ENCODE measurements around the gene PPT1.

Gene PPT1

DNA sequence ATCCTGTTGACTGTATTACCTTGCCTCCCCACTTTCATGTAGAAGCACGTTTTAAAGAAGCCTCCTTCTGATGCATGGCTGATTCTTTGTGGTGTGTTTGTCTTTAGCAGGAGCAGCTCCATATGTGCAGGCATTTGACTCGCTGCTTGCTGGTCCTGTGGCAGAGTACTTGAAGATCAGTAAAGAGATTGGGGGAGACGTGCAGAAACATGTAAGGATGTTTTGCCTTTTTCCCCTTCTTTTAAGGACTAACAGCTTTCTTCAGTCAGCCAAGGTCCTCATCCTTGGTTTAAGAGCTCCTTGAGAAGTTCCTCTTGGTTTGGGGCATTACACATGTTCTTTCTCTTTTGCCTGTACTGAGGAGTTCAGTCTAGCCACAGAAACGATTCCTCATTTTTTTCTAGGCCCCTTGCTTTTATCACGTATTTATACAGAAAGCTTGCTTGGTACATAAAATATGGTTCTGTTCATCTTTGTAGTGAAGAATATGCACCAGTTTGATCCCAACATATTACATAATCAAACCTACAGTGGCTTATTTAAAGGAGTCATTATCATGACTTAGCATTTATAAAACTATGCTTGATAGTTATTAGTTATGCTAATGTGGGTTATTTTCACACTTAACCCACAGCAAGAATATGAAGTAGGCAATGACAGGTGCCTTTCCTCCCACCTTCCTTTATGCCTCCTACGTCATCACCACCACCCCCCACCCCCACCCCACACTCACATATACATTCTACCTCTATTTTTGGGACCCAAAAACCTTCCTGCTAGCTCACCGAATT, 36.9 kb downstream of the PPT1 start:
- Histone ChIP-seq H3K9me3 (ENCODE audit: control insufficient read depth, insufficient read depth, low read length) (no peaks in the 10 kb centered on the region), H3K27me3 (ENCODE audit: control insufficient read depth, insufficient read depth, low read length) (no peaks in the 10 kb centered on the region), H3K4me1 (ENCODE audit: control insufficient read depth, insufficient read depth, low read length) (peaks cover 16% of the 10 kb centered on the region), H3K9ac (ENCODE audit: low read depth, low read length) (no peak overlapping the region), H3K4me3 (ENCODE audit: low read depth, low read length) (no peak overlapping the region), H3K36me3 (ENCODE audit: control insufficient read depth, insufficient read depth, low read length) (peaks cover 29% of the 10 kb centered on the region)

DNA sequence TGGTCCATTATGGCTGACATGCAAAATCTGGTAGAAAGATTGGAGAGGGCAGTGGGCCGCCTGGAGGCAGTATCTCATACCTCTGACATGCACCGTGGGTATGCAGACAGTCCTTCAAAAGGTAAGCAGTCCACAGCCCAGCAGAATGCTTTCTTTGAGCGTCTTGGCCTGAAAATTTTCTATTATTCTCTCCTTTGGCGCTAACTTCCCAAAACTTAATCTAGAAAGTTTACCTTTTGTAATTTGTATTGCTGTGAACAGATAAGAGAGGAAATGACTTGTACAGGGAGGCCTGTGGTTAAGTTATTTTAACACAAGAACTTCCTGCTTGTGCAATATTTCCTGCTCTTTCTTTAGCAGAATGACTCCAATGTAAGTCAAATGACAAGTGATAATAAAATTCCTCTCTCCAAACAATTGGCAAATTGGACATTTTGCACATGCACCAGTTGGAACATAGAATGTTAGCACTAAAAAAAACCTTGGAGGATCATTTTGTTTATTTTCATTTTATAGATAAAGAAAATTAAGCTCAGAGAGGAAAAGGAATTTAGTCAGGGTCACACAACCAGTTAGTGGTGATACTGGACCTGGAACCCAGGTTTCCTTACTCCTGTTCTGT, 37.6 kb downstream of the PPT1 start:
- peaks cover 22% of the 10 kb centered on the region for H3K36me3 ChIP-seq (ENCODE audit: control insufficient read depth, insufficient read depth, low read length)
- no peaks in the 10 kb centered on the region for H3K9me3 ChIP-seq (ENCODE audit: control insufficient read depth, insufficient read depth, low read length)
- H3K4me3 ChIP-seq (ENCODE audit: low read depth, low read length): no peak overlapping the region
- no peak overlapping the region for H3K9ac ChIP-seq (ENCODE audit: low read depth, low read length)
- peaks cover 16% of the 10 kb centered on the region for H3K4me1 ChIP-seq (ENCODE audit: control insufficient read depth, insufficient read depth, low read length)
- no peaks in the 10 kb centered on the region for H3K27me3 ChIP-seq (ENCODE audit: control insufficient read depth, insufficient read depth, low read length)

- Histone ChIP-seq H3K9ac (ENCODE audit: low read depth, low read length) (no peak overlapping the region), H3K4me1 (ENCODE audit: control insufficient read depth, insufficient read depth, low read length) (peaks cover 16% of the 10 kb centered on the region), H3K36me3 (ENCODE audit: control insufficient read depth, insufficient read depth, low read length) (peaks cover 15% of the 10 kb centered on the region), H3K9me3 (ENCODE audit: control insufficient read depth, insufficient read depth, low read length) (no peaks in the 10 kb centered on the region), H3K4me3 (ENCODE audit: low read depth, low read length) (no peak overlapping the region), H3K27me3 (ENCODE audit: control insufficient read depth, insufficient read depth, low read length) (no peaks in the 10 kb centered on the region)
Measured at GRCh38 chr1:40058453-40059337, 38.4 kb downstream of the PPT1 start.

- Histone ChIP-seq H3K4me3 (ENCODE audit: low read depth, low read length) (no peak overlapping the region), H3K36me3 (ENCODE audit: control insufficient read depth, insufficient read depth, low read length) (peaks cover 13% of the 10 kb centered on the region), H3K9ac (ENCODE audit: low read depth, low read length) (no peak overlapping the region), H3K4me1 (ENCODE audit: control insufficient read depth, insufficient read depth, low read length) (peaks cover 16% of the 10 kb centered on the region), H3K9me3 (ENCODE audit: control insufficient read depth, insufficient read depth, low read length) (no peaks in the 10 kb centered on the region), H3K27me3 (ENCODE audit: control insufficient read depth, insufficient read depth, low read length) (no peaks in the 10 kb centered on the region)
Measured at GRCh38 chr1:40058097-40058452, 39.0 kb downstream of the PPT1 start.

GRCh38 chr1:40057310-40058030, 39.6 kb downstream of the PPT1 start:
- Histone ChIP-seq H3K9me3 (ENCODE audit: control insufficient read depth, insufficient read depth, low read length) (no peaks in the 10 kb centered on the region), H3K36me3 (ENCODE audit: control insufficient read depth, insufficient read depth, low read length) (peaks cover 11% of the 10 kb centered on the region), H3K9ac (ENCODE audit: low read depth, low read length) (no peak overlapping the region), H3K4me1 (ENCODE audit: control insufficient read depth, insufficient read depth, low read length) (peaks cover 16% of the 10 kb centered on the region), H3K27me3 (ENCODE audit: control insufficient read depth, insufficient read depth, low read length) (no peaks in the 10 kb centered on the region), H3K4me3 (ENCODE audit: low read depth, low read length) (no peak overlapping the region)

DNA sequence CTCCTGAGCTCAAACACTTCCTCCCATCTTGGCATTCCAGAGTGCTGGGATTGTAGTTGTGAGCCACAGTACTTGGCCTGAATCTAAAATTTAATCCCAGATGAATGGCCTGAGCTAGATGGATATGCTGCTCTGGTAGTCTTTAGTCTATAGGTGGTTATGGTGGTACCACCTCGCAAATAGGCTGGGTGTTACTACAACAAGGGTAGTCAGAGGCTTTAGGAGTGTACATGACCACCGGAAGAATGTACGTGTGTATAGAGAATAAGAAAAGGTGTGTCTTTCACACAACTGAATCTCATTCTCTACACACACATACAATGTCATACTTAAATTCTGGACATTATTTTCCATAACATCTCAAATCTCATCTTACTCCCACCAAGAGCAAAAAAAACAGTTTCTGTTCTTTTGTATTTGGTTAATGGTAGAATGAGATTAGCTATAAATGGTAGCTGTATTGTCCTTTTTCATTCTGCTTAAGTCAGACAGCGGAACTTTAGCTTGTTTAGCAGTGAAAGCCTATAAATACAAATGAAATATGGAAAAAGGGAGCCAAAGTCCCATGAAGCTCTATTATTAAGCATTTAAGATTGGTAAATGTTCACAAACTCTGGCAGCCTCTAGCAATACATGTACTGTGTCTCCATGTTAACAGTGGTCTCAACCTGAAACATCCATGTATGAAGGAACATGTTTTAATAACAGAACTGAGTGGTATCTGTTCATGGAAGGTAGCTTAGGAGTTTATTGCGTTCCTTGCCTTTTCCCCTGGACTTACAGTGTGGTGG, 40.3 kb downstream of the PPT1 start:
- H3K36me3 ChIP-seq (ENCODE audit: control insufficient read depth, insufficient read depth, low read length): peaks cover 8% of the 10 kb centered on the region

GRCh38 chr1:40053138-40053887, 43.7 kb downstream of the PPT1 start:
- Histone ChIP-seq H3K4me3 (ENCODE audit: low read depth, low read length) (no peak overlapping the region), H3K9ac (ENCODE audit: low read depth, low read length) (no peak overlapping the region), H3K27me3 (ENCODE audit: control insufficient read depth, insufficient read depth, low read length) (no peaks in the 10 kb centered on the region), H3K4me1 (ENCODE audit: control insufficient read depth, insufficient read depth, low read length) (peaks cover 9% of the 10 kb centered on the region), H3K9me3 (ENCODE audit: control insufficient read depth, insufficient read depth, low read length) (no peaks in the 10 kb centered on the region), H3K36me3 (ENCODE audit: control insufficient read depth, insufficient read depth, low read length) (no peaks in the 10 kb centered on the region)

More for the DNA sequence above, 40.3 kb downstream of the PPT1 start:
- Histone ChIP-seq H3K27me3 (ENCODE audit: control insufficient read depth, insufficient read depth, low read length) (no peaks in the 10 kb centered on the region), H3K9me3 (ENCODE audit: control insufficient read depth, insufficient read depth, low read length) (no peaks in the 10 kb centered on the region), H3K4me3 (ENCODE audit: low read depth, low read length) (no peak overlapping the region), H3K4me1 (ENCODE audit: control insufficient read depth, insufficient read depth, low read length) (peaks cover 16% of the 10 kb centered on the region), H3K9ac (ENCODE audit: low read depth, low read length) (no peak overlapping the region)

GRCh38 chr1:40050863-40051262, 46.2 kb downstream of the PPT1 start:
- H3K27me3 ChIP-seq (ENCODE audit: control insufficient read depth, insufficient read depth, low read length): no peaks in the 10 kb centered on the region
- H3K36me3 ChIP-seq (ENCODE audit: control insufficient read depth, insufficient read depth, low read length): no peaks in the 10 kb centered on the region
- H3K9me3 ChIP-seq (ENCODE audit: control insufficient read depth, insufficient read depth, low read length): no peaks in the 10 kb centered on the region
- H3K4me3 ChIP-seq (ENCODE audit: low read depth, low read length): no peak overlapping the region
- peaks cover 3% of the 10 kb centered on the region for H3K4me1 ChIP-seq (ENCODE audit: control insufficient read depth, insufficient read depth, low read length)
- H3K9ac ChIP-seq (ENCODE audit: low read depth, low read length): no peak overlapping the region

DNA sequence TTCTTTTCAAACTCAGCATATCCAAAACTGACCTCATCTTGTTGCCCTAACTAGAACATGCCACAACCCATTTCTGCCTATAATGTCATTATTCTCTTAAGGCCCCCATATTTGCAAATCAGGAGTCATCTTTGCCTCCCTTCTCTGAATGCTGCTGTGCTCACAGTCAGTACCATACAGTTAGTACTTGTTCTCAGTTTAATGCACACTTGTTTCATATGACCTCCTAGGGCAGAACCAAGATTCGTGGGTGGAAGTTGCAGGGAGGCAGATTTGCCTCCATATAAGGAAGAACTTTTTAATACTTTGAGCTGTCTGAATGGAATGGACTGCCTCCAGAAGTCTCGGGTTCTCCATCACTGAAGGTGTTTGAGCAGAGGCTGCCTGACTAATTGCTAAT, 47.3 kb downstream of the PPT1 start:
- Histone ChIP-seq H3K27me3 (ENCODE audit: control insufficient read depth, insufficient read depth, low read length) (no peaks in the 10 kb centered on the region), H3K4me1 (ENCODE audit: control insufficient read depth, insufficient read depth, low read length) (peaks cover 3% of the 10 kb centered on the region), H3K4me3 (ENCODE audit: low read depth, low read length) (no peak overlapping the region), H3K9me3 (ENCODE audit: control insufficient read depth, insufficient read depth, low read length) (no peaks in the 10 kb centered on the region), H3K36me3 (ENCODE audit: control insufficient read depth, insufficient read depth, low read length) (no peaks in the 10 kb centered on the region), H3K9ac (ENCODE audit: low read depth, low read length) (no peak overlapping the region)

DNA sequence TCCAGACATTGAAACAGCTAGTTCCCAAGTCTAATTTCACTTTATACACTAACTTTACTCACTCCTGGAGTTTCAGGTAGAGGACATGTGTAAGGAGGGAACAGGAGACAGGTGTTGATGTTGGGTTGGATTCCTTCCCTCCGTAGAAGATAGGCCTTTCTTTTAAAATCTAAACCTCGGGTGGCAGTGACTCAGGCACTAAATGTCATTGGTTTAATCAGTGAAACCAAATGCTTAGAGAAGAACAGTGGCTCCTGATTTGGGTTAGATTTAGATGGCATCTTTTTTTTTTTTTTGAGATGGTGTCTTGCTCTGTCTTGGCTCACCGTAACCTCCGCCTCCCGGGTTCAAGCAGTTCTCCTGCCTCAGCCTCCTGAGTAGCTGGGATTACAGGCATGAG, 49.3 kb downstream of the PPT1 start:
- no peak overlapping the region for H3K4me3 ChIP-seq (ENCODE audit: low read depth, low read length)
- no peaks in the 10 kb centered on the region for H3K9me3 ChIP-seq (ENCODE audit: control insufficient read depth, insufficient read depth, low read length)
- no peak overlapping the region for H3K9ac ChIP-seq (ENCODE audit: low read depth, low read length)
- H3K4me1 ChIP-seq (ENCODE audit: control insufficient read depth, insufficient read depth, low read length): peaks cover 3% of the 10 kb centered on the region
- no peaks in the 10 kb centered on the region for H3K27me3 ChIP-seq (ENCODE audit: control insufficient read depth, insufficient read depth, low read length)
- peaks cover 2% of the 10 kb centered on the region for H3K36me3 ChIP-seq (ENCODE audit: control insufficient read depth, insufficient read depth, low read length)

Measured in iPS-15b (cell line).